Hepatocyte (in vitro differentiated cells): ENCODE data around the gene ADGRA1. TPM values are rescaled to one million over a fixed set of nuclear protein-coding genes. Genes with fewer than 3 reads are reported as not detected.

Experiments used
- DNase-seq: peaks from one replicate; pipeline ENCODE4 v3.0.0-alpha.2; 2016; ENCODE audit warnings: low spot score
- H2AFZ ChIP-seq: fragments of 200-600 bp; sonication (generic); 2 replicates; pipeline ENCODE4 v1.6.0; 2016; ENCODE audit warnings: antibody characterized with exemption, mild to moderate bottlenecking
- H3K27ac ChIP-seq: fragments of 200-600 bp; sonication (generic); 2 replicates; pipeline ENCODE4 v1.5.1; 2016; ENCODE audit warnings: mild to moderate bottlenecking
- H3K27me3 ChIP-seq: fragments of 200-600 bp; sonication (generic); 2 replicates; pipeline ENCODE4 v1.6.1; 2016
- H3K36me3 ChIP-seq: fragments of 200-600 bp; sonication (generic); replicated peaks from 2 replicates; pipeline ENCODE4 v1.5.1; 2016; ENCODE audit warnings: low read depth; ENCODE audit not compliant: insufficient read depth
- H3K4me1 ChIP-seq: fragments of 200-600 bp; sonication (generic); 2 replicates; pipeline ENCODE4 v1.5.1; 2016; ENCODE audit warnings: mild to moderate bottlenecking, moderate library complexity; ENCODE audit not compliant: insufficient read depth
- H3K4me2 ChIP-seq: fragments of 200-600 bp; sonication (generic); 2 replicates; pipeline ENCODE4 v1.6.0; 2016
- H3K4me3 ChIP-seq: fragments of 200-600 bp; sonication (generic); 2 replicates; pipeline ENCODE4 v1.5.1; 2016; ENCODE audit warnings: mild to moderate bottlenecking
- H3K79me2 ChIP-seq: fragments of 200-600 bp; sonication (generic); 2 replicates; pipeline ENCODE4 v1.6.0; 2017; ENCODE audit warnings: mild to moderate bottlenecking
- H3K9me2 ChIP-seq: fragments of 200-600 bp; sonication (generic); replicated peaks from 2 replicates; pipeline ENCODE4 v1.6.0; 2017; ENCODE audit warnings: mild to moderate bottlenecking; ENCODE audit not compliant: insufficient read depth
- H3K9me3 ChIP-seq: fragments of 200-600 bp; sonication (generic); 2 replicates; pipeline ENCODE4 v1.5.1; 2016; ENCODE audit warnings: low read depth, mild to moderate bottlenecking
- H4K20me1 ChIP-seq: fragments of 200-600 bp; sonication (generic); 2 replicates; pipeline ENCODE4 v1.6.0; 2016; ENCODE audit warnings: mild to moderate bottlenecking; ENCODE audit not compliant: insufficient read depth, poor library complexity, severe bottlenecking
- CTCF ChIP-seq: fragments of 200-600 bp; sonication (generic); IDR thresholded peaks from 2 replicates; pipeline ENCODE4 v1.5.1; 2016; ENCODE audit warnings: antibody characterized with exemption, mild to moderate bottlenecking; ENCODE audit not compliant: poor library complexity
- EZH2 ChIP-seq: fragments of 200-600 bp; sonication (generic); IDR thresholded peaks from 2 replicates; pipeline ENCODE4 v1.6.1; 2016; ENCODE audit warnings: antibody characterized with exemption, mild to moderate bottlenecking, borderline replicate concordance
- EZH2phosphoT487 ChIP-seq: fragments of 200-600 bp; sonication (generic); IDR thresholded peaks from one replicate; pipeline ENCODE4 v1.6.1; 2018; ENCODE audit warnings: antibody characterized with exemption, mild to moderate bottlenecking, low read depth, moderate library complexity; ENCODE audit not compliant: unreplicated experiment, severe bottlenecking
- WGBS: methylation state at CpG from one replicate; pipeline ENCODE4 v1.1.6; 2016; ENCODE audit warnings: low lambda C conversion rate; ENCODE audit errors: missing lambda C conversion rate; 5-methylcytosine and 5-hydroxymethylcytosine counted together
- polyA plus RNA-seq: library from polyadenylated mRNA; unstranded; fragments of >200 nt; fragmentation: Nextera tagmentation; extraction: Ambion mirVana; gene quantifications from 2 replicates; pipeline ENCODE4 v1.2.1, GENCODE V29; 2016
- total RNA-seq: library from RNA; depleted of rRNA; stranded (reverse); fragments of >200 nt; gene quantifications from 2 replicates; pipeline ENCODE4 v1.2.3, GENCODE V29; 2014

Gene ADGRA1
- total and polyA plus RNA-seq, 2 experiments from 2014 or later, result 0.47 TPM; not detected in 1

- no peak for DNase-seq
- Histone ChIP-seq H4K20me1 (no peaks in the 10 kb centered on the region), H3K4me3 (no peak overlapping the region), H3K27ac (no peak overlapping the region), H3K79me2 (no peaks in the 10 kb centered on the region), H2AFZ (no peak overlapping the region), H3K4me1 (no peaks in the 10 kb centered on the region), H3K9me3 (no peaks in the 10 kb centered on the region), H3K27me3 (peaks cover 22% of the 10 kb centered on the region), H3K9me2 (no peaks in the 10 kb centered on the region), H3K4me2 (no peak overlapping the region), H3K36me3 (no peaks in the 10 kb centered on the region)
- TF ChIP-seq EZH2 (no peak), CTCF (no peak), EZH2phosphoT487 (no peak)
- 82% methylated on average over 42 of the region's 43 CpGs for WGBS
These were observed 4.9 kb upstream of the ADGRA1 start for GRCh38 chr10:133082685-133083421.

GRCh38 chr10:133083422-133084100 lies 4.2 kb upstream of the ADGRA1 start:
- Histone ChIP-seq H3K79me2 (no peaks in the 10 kb centered on the region), H3K27me3 (peaks cover 27% of the 10 kb centered on the region), H2AFZ (no peak overlapping the region), H3K9me3 (no peaks in the 10 kb centered on the region), H4K20me1 (no peaks in the 10 kb centered on the region), H3K4me2 (no peak overlapping the region), H3K4me1 (no peaks in the 10 kb centered on the region), H3K9me2 (no peaks in the 10 kb centered on the region), H3K27ac (no peak overlapping the region), H3K4me3 (no peak overlapping the region), H3K36me3 (no peaks in the 10 kb centered on the region)
- no peak for TF ChIP-seq EZH2phosphoT487
- no peak for TF ChIP-seq EZH2
- TF ChIP-seq CTCF, result no peak
- DNase-seq, result no peak
- WGBS, result 87% methylated on average over 28 of the region's 30 CpGs

DNA sequence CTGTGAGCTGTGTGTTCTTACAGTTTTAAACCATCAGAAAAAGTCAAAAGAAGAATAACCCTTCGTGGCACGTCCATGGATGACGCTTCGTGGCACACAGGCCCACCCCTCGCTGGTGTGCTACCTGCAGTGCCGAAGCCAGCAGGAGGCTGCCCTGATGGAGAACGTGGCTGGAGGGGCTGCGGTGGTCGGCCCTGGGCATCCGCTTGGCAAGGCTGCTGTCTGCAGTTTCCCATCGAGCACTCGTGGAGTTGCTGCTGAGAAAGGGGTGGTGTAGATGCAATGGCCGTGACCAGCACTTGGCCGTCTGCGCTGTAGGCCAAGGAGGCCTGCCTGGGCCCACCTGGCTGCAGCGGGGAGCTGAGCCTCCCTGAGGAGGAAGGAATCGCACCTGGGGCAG lies 3.2 kb upstream of the ADGRA1 start:
- Histone ChIP-seq H3K27ac (no peak overlapping the region), H3K36me3 (no peaks in the 10 kb centered on the region), H3K79me2 (no peaks in the 10 kb centered on the region), H3K4me1 (no peaks in the 10 kb centered on the region), H3K4me3 (no peak overlapping the region), H4K20me1 (no peaks in the 10 kb centered on the region), H3K9me3 (no peaks in the 10 kb centered on the region), H2AFZ (no peak overlapping the region), H3K27me3 (peaks cover 37% of the 10 kb centered on the region), H3K9me2 (no peaks in the 10 kb centered on the region), H3K4me2 (no peak overlapping the region)
- 96% methylated on average over 17 of the region's 17 CpGs for WGBS
- DNase-seq, result no peak
- TF ChIP-seq EZH2, result no peak
- TF ChIP-seq CTCF, result no peak
- TF ChIP-seq EZH2phosphoT487, result no peak
